Cardiac septum (tissue), 1 donor: ENCODE measurements around the gene CELSR1. TPM values are rescaled to one million over a fixed set of nuclear protein-coding genes. Genes with fewer than 3 reads are reported as not detected.
"Not testable (repeated sequence)": the region's sequence is repeated elsewhere in the genome, so short reads cannot be mapped to it uniquely, and the experiment has no call there.

Experiments used
- DNase-seq: peaks from one replicate; pipeline ENCODE4 v3.0.0-alpha.2; 2020; ENCODE audit warnings: low spot score
- intact Hi-C: fragments of 100-400 bp; cut with DNase I; formaldehyde crosslinking; loops from one replicate; pipeline ENCODE4 v1.14.0; 2022
- total RNA-seq: library from RNA; stranded (reverse); fragmentation: NEBNext Ultra II Directional; extraction: Animal tissue kit (Norgen Biotek cat#: 25700); gene quantifications from one replicate; pipeline ENCODE4 v1.2.1, GENCODE V29; 2021
- donor health status: DM: no; HTN: no; CAD: no.

CELSR1 gene
- total RNA-seq, 1 donor from 2014 or later: 13.3 TPM

DNA sequence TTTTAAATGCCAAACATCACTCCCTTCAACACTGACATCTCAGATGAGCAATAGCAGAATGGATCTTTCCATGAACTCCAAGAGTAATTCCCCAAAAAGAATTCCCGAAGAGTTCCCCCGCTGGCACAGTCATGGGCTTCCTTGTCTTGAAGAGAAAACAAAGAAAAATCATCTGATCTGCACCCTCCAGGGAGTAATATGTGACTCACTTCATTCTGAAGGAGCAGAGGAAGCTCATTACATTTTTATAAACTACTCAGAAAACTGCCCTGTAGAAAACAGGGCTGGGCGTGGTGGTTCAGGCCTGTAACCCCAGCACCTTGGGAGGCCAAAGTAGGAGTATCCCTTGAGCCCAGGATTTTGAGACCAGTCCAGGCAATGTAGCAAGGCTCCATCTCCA, 35.7 kb downstream of the CELSR1 start:
- no peak for DNase-seq

DNA sequence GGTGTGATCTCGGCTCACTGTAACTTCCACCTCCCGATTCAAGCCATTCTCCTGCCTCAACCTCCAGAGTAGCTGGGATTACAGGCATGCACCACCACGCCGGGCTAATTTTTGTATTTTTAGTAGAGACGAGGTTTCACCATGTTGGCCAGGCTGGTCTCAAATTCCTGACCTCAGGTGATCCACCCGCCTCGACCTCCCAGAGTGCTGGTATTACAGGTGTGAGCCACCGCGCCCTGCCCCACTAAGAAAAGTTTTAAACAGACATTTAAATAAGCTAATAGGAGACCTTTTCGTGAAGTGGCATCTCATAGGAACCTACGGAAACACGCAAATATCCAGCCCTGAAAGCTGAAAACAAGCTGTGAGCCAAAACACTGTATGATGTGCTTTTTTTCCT, 36.2 kb downstream of the CELSR1 start:
- DNase-seq, intact Hi-C loops: not testable (repeated sequence)

More for the DNA sequence above, 35.7 kb downstream of the CELSR1 start:
- intact Hi-C loops: no loop called here

DNA sequence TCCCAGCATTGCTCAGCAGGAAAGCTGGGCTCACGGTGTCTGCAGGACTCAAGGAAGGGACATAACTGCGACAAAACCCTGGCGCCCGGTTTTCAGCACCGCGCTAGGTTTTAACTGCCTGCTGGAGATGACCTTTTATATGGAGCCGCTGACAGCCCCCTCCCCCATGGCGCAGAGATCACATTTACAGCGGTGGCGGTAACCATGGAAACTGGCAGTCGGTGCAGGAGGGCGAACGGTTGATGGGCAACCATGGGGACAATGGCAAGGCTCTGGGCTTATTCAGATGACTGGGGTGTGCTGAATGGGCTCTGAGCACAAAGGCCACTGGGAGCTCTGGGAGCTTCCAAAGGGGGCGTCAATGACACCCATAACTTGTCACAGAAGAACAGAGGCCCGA, 37.2 kb downstream of the CELSR1 start:
- intact Hi-C loops: no loop called here
- no peak for DNase-seq

DNA sequence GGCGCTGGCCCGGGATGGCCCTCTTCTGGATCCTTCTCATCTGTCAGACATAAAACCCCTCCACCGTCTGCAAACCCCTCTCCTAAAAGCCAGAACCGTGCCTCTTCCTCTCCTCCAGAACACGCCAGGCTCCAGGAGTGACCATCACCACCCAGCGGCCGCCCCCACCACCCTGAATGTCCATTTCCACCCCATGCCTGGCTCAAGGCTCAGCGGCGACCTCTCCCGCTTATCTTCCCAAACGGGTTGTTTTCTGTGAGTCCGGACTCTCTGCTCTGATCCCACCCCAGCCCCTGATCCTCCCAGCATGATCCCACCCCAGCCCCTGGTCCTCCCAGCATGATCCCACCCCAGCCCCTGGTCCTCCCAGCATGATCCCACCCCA, 37.6 kb downstream of the CELSR1 start:
- intact Hi-C loops: no loop called here
- DNase-seq: no peak

- intact Hi-C loops: no loop called here
- no peak for DNase-seq
These were observed 45.5 kb downstream of the CELSR1 start for GRCh38 chr22:46491946-46492345.

GRCh38 chr22:46490538-46490937, 46.9 kb downstream of the CELSR1 start:
- intact Hi-C loops: no loop called here
- DNase-seq: no peak

DNA sequence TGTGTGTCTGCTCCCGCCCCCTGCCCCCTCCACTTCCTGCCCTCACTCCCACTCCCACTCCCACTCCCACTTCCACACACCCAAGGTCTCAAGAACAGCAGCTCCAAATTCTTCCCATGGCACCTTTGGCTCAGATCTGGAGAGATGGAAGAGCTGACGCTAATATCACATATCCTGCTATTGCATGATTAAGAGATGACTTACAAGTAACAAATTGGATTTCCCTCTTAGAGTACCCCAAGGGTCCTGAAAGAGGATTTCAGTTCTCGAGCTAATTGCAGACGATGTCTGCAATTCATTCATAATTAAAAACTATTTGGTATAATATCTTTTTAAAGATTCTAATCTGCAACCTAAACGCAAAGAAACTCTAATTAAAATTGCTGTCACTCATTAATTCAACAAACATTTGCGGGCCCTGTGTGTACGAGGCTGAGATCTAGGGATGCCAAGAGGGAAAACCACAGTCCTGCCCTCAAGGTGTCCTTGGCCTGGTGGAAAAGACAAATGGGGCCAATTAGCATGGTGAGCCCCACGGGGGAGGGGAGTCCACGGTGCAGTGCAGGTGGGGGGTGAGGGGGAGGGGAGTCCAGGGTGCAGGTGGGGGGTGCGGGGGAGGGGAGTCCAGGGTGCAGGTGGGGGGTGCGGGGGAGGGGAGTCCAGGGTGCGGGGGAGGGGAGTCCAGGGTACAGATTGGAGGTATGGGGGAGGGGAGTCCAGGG, 50.3 kb downstream of the CELSR1 start:
- intact Hi-C loops: no loop called here
- DNase-seq: no peak

- intact Hi-C loops: no loop called here
These were observed 52.4 kb downstream of the CELSR1 start for GRCh38 chr22:46484861-46485595.

DNA sequence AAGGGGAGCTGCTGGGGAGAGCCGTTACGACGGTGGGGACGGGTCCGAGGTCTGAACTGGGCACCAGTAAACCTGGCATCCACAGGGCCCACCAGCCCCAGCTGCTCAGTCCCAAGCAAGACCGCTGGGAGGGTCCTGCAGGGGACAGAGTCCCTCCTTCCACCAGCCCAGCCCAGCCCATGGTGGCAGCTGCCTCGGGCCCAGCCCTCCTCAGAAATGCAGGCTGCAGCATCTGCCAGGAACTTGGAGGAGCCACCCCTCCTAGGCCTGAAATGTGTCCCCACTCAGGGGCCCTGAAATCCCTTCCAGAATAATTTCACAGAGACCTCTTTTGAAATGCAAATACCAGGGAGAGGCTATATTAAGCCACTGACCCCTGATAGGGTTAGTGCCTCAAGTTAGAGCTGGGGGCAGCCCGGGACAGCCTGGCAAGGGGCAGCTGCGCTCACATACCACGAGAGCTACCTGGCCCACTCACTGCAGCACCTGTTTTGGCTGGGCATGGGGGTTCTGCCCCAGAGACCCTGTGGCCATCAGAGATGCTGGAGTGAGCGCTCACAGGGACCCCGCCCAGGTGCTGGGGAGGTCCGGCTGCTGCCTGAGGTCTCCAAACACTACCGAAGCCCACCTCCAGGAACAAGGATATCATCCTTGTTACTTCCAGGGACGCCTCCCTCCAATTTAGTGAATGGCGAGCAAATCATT, 53.1 kb downstream of the CELSR1 start:
- DNase-seq: no peak

More at GRCh38 chr22:46484861-46485595, 52.4 kb downstream of the CELSR1 start:
- DNase-seq: no peak

DNA sequence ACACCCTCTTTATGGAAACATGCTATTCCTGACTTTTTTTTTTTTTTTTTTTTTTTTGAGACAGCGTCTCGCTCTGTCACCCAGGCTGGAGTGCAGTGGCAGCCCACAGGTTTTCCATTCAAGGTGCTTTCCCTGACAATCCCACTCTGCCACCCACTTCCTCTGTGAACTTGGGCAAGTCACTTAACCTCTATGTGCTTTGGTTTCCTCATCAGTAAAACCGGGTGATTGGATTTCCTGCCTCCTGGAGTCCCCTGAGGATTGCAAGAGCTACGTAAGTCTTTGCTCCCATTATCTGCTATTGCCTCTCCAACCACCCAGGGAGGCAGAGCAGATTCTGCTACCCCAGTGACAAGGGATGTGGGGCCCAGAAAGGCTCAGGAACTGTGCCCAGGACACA, 54.1 kb downstream of the CELSR1 start:
- DNase-seq: no peak
- intact Hi-C loops: no loop called here

More for the DNA sequence above, 53.1 kb downstream of the CELSR1 start:
- intact Hi-C loops: no loop called here

DNA sequence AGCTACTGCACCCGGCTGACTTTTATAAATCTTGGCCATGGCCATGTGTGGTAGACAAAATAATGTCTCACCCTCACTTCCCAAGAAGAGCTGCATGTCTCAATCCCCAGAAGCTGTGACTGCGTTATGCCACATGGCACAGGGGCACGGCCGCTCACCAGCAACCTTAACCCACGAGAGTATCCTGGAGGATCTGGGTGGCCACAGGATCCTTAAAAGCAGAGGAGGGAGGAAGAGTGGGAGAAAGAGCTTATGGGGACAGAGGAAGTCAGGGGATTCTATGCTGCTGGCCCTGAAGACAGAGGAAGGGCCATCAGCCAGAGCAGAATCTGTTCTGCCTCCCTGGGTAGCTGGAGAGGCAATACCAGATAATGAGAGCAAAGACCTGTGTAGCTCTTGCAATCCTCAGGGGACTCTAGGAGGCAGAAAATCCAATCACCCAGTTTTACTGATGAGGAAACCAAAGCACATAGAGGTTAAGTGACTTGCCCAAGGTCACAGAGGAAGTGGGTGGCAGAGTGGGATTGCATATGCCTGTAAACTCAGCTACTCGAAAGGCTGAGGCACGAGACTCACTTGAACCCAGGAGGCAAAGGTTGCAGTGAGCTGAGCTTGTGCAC, 55.3 kb downstream of the CELSR1 start:
- intact Hi-C loops: no loop called here
- no peak for DNase-seq

DNA sequence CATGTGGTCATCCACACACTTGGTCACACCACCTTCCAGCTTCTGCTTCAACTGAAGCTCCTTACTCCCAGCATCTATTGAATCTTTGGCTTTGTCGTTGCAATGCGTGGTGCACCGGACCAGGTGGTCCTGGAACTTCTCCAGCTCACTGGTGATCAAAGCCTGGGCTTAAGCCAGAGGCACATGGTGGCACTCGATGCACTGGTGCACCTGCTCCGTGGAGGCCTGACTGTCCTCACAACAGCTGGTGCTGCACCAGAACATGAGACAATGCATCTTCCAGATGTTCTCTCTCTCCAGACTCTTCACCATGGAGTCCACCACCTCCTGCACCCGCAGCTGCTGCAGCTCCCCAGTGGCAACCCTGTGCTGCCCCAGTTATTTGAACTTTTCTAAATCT, 56.0 kb downstream of the CELSR1 start:
- no peak for DNase-seq

DNA sequence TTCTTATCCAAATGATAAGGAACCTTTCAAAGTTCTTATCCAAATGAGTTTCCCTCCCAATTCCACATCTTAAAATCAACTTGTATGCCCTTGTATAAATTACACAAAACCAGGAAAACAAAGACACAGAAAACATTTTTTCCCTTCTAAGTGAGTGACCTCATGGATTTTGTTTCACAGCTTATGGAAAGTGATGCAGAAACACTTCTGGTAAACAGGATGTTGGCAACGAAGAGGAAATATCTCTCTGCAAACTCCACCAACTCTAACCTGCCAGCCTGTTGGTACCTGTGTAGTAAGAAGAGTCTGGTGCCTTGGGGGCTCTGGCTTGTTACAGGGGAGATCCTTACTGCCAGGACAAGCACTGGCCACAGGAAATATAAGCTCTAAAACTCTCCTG, 57.0 kb downstream of the CELSR1 start:
- DNase-seq: no peak
- intact Hi-C loops: no loop called here

More for the DNA sequence above, 56.0 kb downstream of the CELSR1 start:
- intact Hi-C loops: no loop called here

DNA sequence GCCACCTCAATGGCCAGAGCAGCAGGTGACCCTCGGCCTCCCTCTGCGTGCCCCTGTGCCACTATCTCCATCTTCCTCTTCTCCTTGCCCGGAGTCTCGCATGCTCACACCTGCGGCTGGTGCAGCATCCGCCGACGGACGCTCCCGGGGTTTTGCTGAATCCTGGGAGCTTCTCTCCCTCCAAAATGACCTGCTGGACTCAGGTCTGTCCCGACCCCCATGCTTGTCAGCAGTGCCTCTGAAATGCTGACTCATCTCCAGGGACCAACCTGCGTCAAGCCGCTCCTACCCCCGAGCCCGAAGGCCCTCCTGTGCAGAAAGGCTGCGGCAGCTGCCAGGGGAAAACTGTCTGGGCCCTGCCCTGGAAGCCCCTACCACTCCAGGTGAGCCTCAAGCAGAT, 58.4 kb downstream of the CELSR1 start:
- no peak for DNase-seq
- intact Hi-C loops: no loop called here

GRCh38 chr22:46478083-46478551, 59.3 kb downstream of the CELSR1 start:
- intact Hi-C loops: no loop called here
- DNase-seq: no peak

GRCh38 chr22:46476547-46476941, 60.9 kb downstream of the CELSR1 start:
- intact Hi-C loops: no loop called here
- no peak for DNase-seq

- intact Hi-C loops: no loop called here
- no peak for DNase-seq
These were observed 63.4 kb downstream of the CELSR1 start for GRCh38 chr22:46473896-46474557.

GRCh38 chr22:46473021-46473779, 64.2 kb downstream of the CELSR1 start:
- no peak for DNase-seq
- intact Hi-C loops: no loop called here

DNA sequence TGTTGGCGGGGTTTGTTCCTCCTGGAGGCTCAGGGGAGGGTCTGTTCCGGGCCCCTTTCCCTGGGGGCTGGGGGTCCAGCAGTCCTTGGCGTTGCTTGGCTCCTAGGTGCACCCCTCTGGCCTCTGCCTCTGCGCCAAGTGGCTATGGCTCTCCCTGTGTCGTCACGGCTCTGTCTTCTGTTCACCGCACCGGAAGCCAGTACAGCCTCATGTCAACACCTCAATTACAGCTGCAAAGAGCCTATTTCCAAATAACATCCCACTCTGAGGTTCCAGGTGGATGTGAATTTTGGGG, 64.8 kb downstream of the CELSR1 start:
- no peak for DNase-seq
- intact Hi-C loops: no loop called here
